Measurements from ENCODE around the gene KHSRP. TPM values are rescaled to one million over a fixed set of nuclear protein-coding genes. Genes with fewer than 3 reads are reported as not detected.

KHSRP gene
- total RNA-seq, 1 experiment from 2014 or later: 373 TPM

DNA sequence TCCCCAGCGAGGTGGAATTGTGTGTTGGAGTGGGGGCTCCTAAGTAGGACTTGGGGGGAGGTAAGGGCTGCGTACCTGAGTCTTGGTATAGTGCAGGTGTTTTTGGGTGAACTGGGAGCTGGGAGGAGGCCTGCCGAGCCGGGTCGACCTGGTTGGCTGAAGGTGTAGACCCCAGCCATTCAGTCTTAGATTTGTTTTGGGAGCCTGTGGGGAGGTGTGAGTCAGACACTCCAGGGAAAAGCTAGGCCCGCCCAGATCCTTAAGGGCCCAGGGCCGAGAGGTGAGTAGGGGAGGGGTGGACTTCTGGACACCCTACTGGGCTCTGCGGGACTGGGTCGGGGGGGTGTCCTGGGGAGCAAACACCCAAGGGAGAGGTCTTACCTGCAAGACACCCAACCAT is 40.4 kb upstream of the KHSRP start:
- intact Hi-C loops (cut with micrococcal nuclease): no loop called here
- Histone ChIP-seq H3K27ac (ENCODE audit: low read length) (no peak overlapping the region), H3K9me3 (ENCODE audit: low read length) (no peaks in the 10 kb centered on the region), H3K79me2 (ENCODE audit: low read length) (peaks cover 14% of the 10 kb centered on the region), H3K9me2 (replicated peaks; ENCODE audit: low read length) (no peaks in the 10 kb centered on the region), H3K9ac (ENCODE audit: low read length) (peak overlapping the region; percentile 71), H3K4me3 (ENCODE audit: low read length) (peak overlapping the region; percentile 96), H2AFZ (ENCODE audit: low read length) (peak overlapping the region; percentile 97), H4K20me1 (ENCODE audit: low read length) (no peaks in the 10 kb centered on the region), H3F3A (ENCODE audit: low read length, unreplicated experiment) (no peaks in the 10 kb centered on the region), H3K4me1 (ENCODE audit: insufficient read depth, low read length) (peaks cover 9% of the 10 kb centered on the region; the same call in 1 of the 2 replicates), H3K27me3 (ENCODE audit: low read length) (no peaks in the 10 kb centered on the region), H3K4me2 (ENCODE audit: low read length) (peak overlapping the region; percentile 98), H3K36me3 (ENCODE audit: low read depth, low read length) (peaks cover 5% of the 10 kb centered on the region; the same call in 1 of the 2 replicates)
- TF ChIP-seq EZH2phosphoT487 (IDR thresholded peaks at IDR 0.05; ENCODE audit: borderline replicate concordance, low read length): no peak
- TF ChIP-seq CTCF (conservative IDR thresholded peaks at IDR 0.05; ENCODE audit: low read depth, low read length): no peak
- TF ChIP-seq EZH2 (IDR thresholded peaks at IDR 0.05; ENCODE audit: low read length, unreplicated experiment): no peak
- ChIA-PET CTCF (no interaction called here), POLR2A (ENCODE audit: unreplicated experiment) (interaction anchor here (0.6 kb wide), 1 partner anchor 11 kb away, joined by 5 read pairs; no protein-coding TSS in a partner anchor)
- ATAC-seq (no peak), DNase-seq (peak; percentile 41)
- no TSS peak for BruUV-seq (replicated peaks)

GRCh38 chr19:6464070-6464873 is 39.7 kb upstream of the KHSRP start, which contains the start of gene CRB3:
Gene CRB3 (plus strand): TSS chr19:6464271. CDS start chr19:6464702, 431 bp downstream.
- Histone ChIP-seq H3K27ac (ENCODE audit: low read length) (no peak within 1 kb of the TSS), H3K4me1 (ENCODE audit: insufficient read depth, low read length) (peaks cover 9% of the 10 kb centered on the region; the same call in 1 of the 2 replicates), H3K36me3 (ENCODE audit: low read depth, low read length) (peaks cover 5% of the 10 kb centered on the region; the same call in 1 of the 2 replicates), H3K9ac (ENCODE audit: low read length) (peak within 1 kb of the TSS; percentile 71), H3K9me3 (ENCODE audit: low read length) (no peaks in the 10 kb centered on the region), H3F3A (ENCODE audit: low read length, unreplicated experiment) (no peaks in the 10 kb centered on the region), H3K4me3 (ENCODE audit: low read length) (peak within 1 kb of the TSS; percentile 96), H4K20me1 (ENCODE audit: low read length) (no peaks in the 10 kb centered on the region), H3K79me2 (ENCODE audit: low read length) (peaks cover 14% of the 10 kb centered on the region), H3K9me2 (replicated peaks; ENCODE audit: low read length) (no peaks in the 10 kb centered on the region), H2AFZ (ENCODE audit: low read length) (peak within 1 kb of the TSS; percentile 97), H3K4me2 (ENCODE audit: low read length) (peak within 1 kb of the TSS; percentile 98), H3K27me3 (ENCODE audit: low read length) (no peaks in the 10 kb centered on the region)
- intact Hi-C loops (cut with micrococcal nuclease): loop anchor here (5.0 kb wide), 1 partner anchor 148 kb away; no protein-coding TSS in a partner anchor
- CTCF ChIA-PET: no interaction called here
- POLR2A ChIA-PET (ENCODE audit: unreplicated experiment): no interaction called here
- TSS peak; percentile 19 for BruUV-seq (replicated peaks)
- ATAC-seq: peak; percentile 4; the same call in 1 of the 2 replicates
- peak; percentile 93 for DNase-seq
- no peak for TF ChIP-seq CTCF (conservative IDR thresholded peaks at IDR 0.05; ENCODE audit: low read depth, low read length)
- TF ChIP-seq EZH2 (IDR thresholded peaks at IDR 0.05; ENCODE audit: low read length, unreplicated experiment): no peak
